Measurements from ENCODE around the gene S1PR3.

- no peak for TF ChIP-seq POLR2A (IDR thresholded peaks at IDR 0.05)
- TF ChIP-seq CTCF (IDR thresholded peaks at IDR 0.05) = no peak
Observed at GRCh38 chr9:89012294-89013042, 21.2 kb downstream of the S1PR3 start.

All from testis (tissue), 2 donors.